GM19239 (cell line): ENCODE results near the gene NFE2L2.
"Not testable (repeated sequence)": the region's sequence is repeated elsewhere in the genome, so short reads cannot be mapped to it uniquely, and the experiment has no call there.

Experiments
- DNase-seq: peaks from one replicate; pipeline ENCODE4 v3.0.0; 2011; ENCODE audit warnings: low spot score; ENCODE audit not compliant: insufficient read length
- FAIRE-seq: peaks from 2 replicates; lab custom pipeline; 2011; peaks lifted over from hg19 to GRCh38; lab: Jason Lieb, UNC

Gene NFE2L2

GRCh38 chr2:177282181-177282641 lies 17.7 kb upstream of the NFE2L2 start:
- FAIRE-seq = no peak
- no peak for DNase-seq

GRCh38 chr2:177281400-177282180 lies 17.1 kb upstream of the NFE2L2 start:
- FAIRE-seq = peak; percentile 44
- no peak for DNase-seq

- FAIRE-seq (no peak), DNase-seq (no peak)
Observed at GRCh38 chr2:177279847-177280246, 15.3 kb upstream of the NFE2L2 start.

GRCh38 chr2:177275743-177276055 lies 11.2 kb upstream of the NFE2L2 start:
- no peak for FAIRE-seq
- DNase-seq = no peak

GRCh38 chr2:177275040-177275742 lies 10.7 kb upstream of the NFE2L2 start:
- no peak for FAIRE-seq
- no peak for DNase-seq

GRCh38 chr2:177273408-177273807 lies 8.9 kb upstream of the NFE2L2 start:
- no peak for DNase-seq
- peak; percentile 37 for FAIRE-seq

- no peak for DNase-seq
- FAIRE-seq = peak; percentile 31
Observed at GRCh38 chr2:177272765-177273164, 8.2 kb upstream of the NFE2L2 start.

GRCh38 chr2:177271981-177272666 lies 7.6 kb upstream of the NFE2L2 start:
- FAIRE-seq (no peak), DNase-seq (no peak)

GRCh38 chr2:177270531-177270930 lies 6.0 kb upstream of the NFE2L2 start:
- DNase-seq (no peak), FAIRE-seq (no peak)

GRCh38 chr2:177268901-177269300 lies 4.4 kb upstream of the NFE2L2 start:
- no peak for DNase-seq

GRCh38 chr2:177268187-177268871 lies 3.8 kb upstream of the NFE2L2 start:
- no peak for FAIRE-seq
- DNase-seq = no peak

More at GRCh38 chr2:177268901-177269300, 4.4 kb upstream of the NFE2L2 start:
- no peak for FAIRE-seq

GRCh38 chr2:177266955-177267354 lies 2.4 kb upstream of the NFE2L2 start:
- DNase-seq, FAIRE-seq: not testable (repeated sequence)

GRCh38 chr2:177265824-177266817 lies 1.6 kb upstream of the NFE2L2 start:
- DNase-seq (no peak), FAIRE-seq (peak; percentile 77)

- FAIRE-seq (no peak), DNase-seq (no peak)
Observed at GRCh38 chr2:177264209-177264692, 276 bp downstream of the NFE2L2 start.

GRCh38 chr2:177263451-177264208 lies 897 bp downstream of the NFE2L2 start:
- FAIRE-seq (peak; percentile 75), DNase-seq (peak; percentile 56)

- FAIRE-seq = peak; percentile 71
- DNase-seq = no peak
Observed at GRCh38 chr2:177262958-177263450, 1.5 kb downstream of the NFE2L2 start.

GRCh38 chr2:177262092-177262491 lies 2.4 kb downstream of the NFE2L2 start:
- FAIRE-seq (peak; percentile 44), DNase-seq (no peak)
